ENCODE results near the gene SPATA20.

- TF ChIP-seq POLR2A (IDR thresholded peaks at IDR 0.05) = no peak
- no peak for TF ChIP-seq CTCF (IDR thresholded peaks at IDR 0.05)
Observed at GRCh38 chr17:50514388-50514787, 32.6 kb upstream of the SPATA20 start.
